ENCODE results near the gene FGF5. TPM values are rescaled to one million over a fixed set of nuclear protein-coding genes. Genes with fewer than 3 reads are reported as not detected.

Gene FGF5
- total RNA-seq, 1 donor from 2014 or later = 2.1 TPM

GRCh38 chr4:80306260-80306659 lies 39.8 kb downstream of the FGF5 start:
- H4K20me1 ChIP-seq (ENCODE audit: insufficient read depth, low read length) = no peaks in the 10 kb centered on the region
- no peak overlapping the region for H3K4me3 ChIP-seq (ENCODE audit: insufficient read depth, low read depth, low read length)
- H3K27me3 Mint-ChIP-seq (ENCODE audit: low read depth, unreplicated experiment) = no peaks in the 10 kb centered on the region
- peak overlapping the region; percentile 82 for H3K4me2 ChIP-seq (ENCODE audit: low read length)
- peaks cover 47% of the 10 kb centered on the region for H3K4me1 Mint-ChIP-seq (ENCODE audit: low read depth, unreplicated experiment)
- peak overlapping the region; percentile 94 for H3K27ac Mint-ChIP-seq (ENCODE audit: unreplicated experiment)
- FAIRE-seq (peak; percentile 72), DNase-seq (ENCODE audit: low read depth) (peak; percentile 69)
- H2AFZ ChIP-seq (ENCODE audit: low read depth, low read length) = no peak overlapping the region
- no peaks in the 10 kb centered on the region for H3K36me3 Mint-ChIP-seq (ENCODE audit: low read depth, unreplicated experiment)
- no peaks in the 10 kb centered on the region for H3K9me3 Mint-ChIP-seq (ENCODE audit: unreplicated experiment)
- TF ChIP-seq EZH2 (IDR thresholded peaks at IDR 0.05; ENCODE audit: insufficient read depth, low read length) (no peak), CTCF (IDR thresholded peaks at IDR 0.05; ENCODE audit: insufficient read depth, low read depth, low read length) (no peak)
- no peaks in the 10 kb centered on the region for H3K9me3 ChIP-seq (ENCODE audit: insufficient read depth, low read depth, low read length)
- H3K79me2 ChIP-seq (ENCODE audit: insufficient read depth, low read length) = no peaks in the 10 kb centered on the region
- H3K27me3 ChIP-seq (ENCODE audit: insufficient read depth, low read length) = no peaks in the 10 kb centered on the region
- H3K36me3 ChIP-seq (ENCODE audit: insufficient read depth, low read length) = no peaks in the 10 kb centered on the region
- peak overlapping the region; percentile 95 for H3K27ac ChIP-seq (ENCODE audit: low read depth, low read length)
- no peak overlapping the region for H3K4me3 Mint-ChIP-seq (ENCODE audit: unreplicated experiment)
- H3K4me1 ChIP-seq (ENCODE audit: insufficient read depth, low read length) = peaks cover 52% of the 10 kb centered on the region
- peak overlapping the region; percentile 76 for H3K9ac ChIP-seq (ENCODE audit: low read length)

- Histone ChIP-seq H3K36me3 (ENCODE audit: insufficient read depth, low read length) (no peaks in the 10 kb centered on the region), H3K79me2 (ENCODE audit: insufficient read depth, low read length) (no peaks in the 10 kb centered on the region), H2AFZ (ENCODE audit: low read depth, low read length) (no peak overlapping the region), H3K4me2 (ENCODE audit: low read length) (peak overlapping the region; percentile 82), H3K9me3 (ENCODE audit: insufficient read depth, low read depth, low read length) (no peaks in the 10 kb centered on the region), H3K27ac (ENCODE audit: low read depth, low read length) (peak overlapping the region; percentile 95), H3K4me1 (ENCODE audit: insufficient read depth, low read length) (peaks cover 52% of the 10 kb centered on the region), H3K9ac (ENCODE audit: low read length) (peak overlapping the region; percentile 76), H3K27me3 (ENCODE audit: insufficient read depth, low read length) (no peaks in the 10 kb centered on the region), H3K4me3 (ENCODE audit: insufficient read depth, low read depth, low read length) (peak overlapping the region; percentile 31), H4K20me1 (ENCODE audit: insufficient read depth, low read length) (no peaks in the 10 kb centered on the region)
- peak overlapping the region; percentile 94 for H3K27ac Mint-ChIP-seq (ENCODE audit: unreplicated experiment)
- peaks cover 47% of the 10 kb centered on the region for H3K4me1 Mint-ChIP-seq (ENCODE audit: low read depth, unreplicated experiment)
- TF ChIP-seq EZH2 (IDR thresholded peaks at IDR 0.05; ENCODE audit: insufficient read depth, low read length) = no peak
- TF ChIP-seq CTCF (IDR thresholded peaks at IDR 0.05; ENCODE audit: insufficient read depth, low read depth, low read length) = no peak
- H3K36me3 Mint-ChIP-seq (ENCODE audit: low read depth, unreplicated experiment) = no peaks in the 10 kb centered on the region
- no peak for FAIRE-seq
- H3K27me3 Mint-ChIP-seq (ENCODE audit: low read depth, unreplicated experiment) = no peaks in the 10 kb centered on the region
- DNase-seq (ENCODE audit: low read depth) = peak; percentile 85
- no peak overlapping the region for H3K4me3 Mint-ChIP-seq (ENCODE audit: unreplicated experiment)
- H3K9me3 Mint-ChIP-seq (ENCODE audit: unreplicated experiment) = no peaks in the 10 kb centered on the region
Observed at GRCh38 chr4:80307183-80307735, 40.8 kb downstream of the FGF5 start.

DNA sequence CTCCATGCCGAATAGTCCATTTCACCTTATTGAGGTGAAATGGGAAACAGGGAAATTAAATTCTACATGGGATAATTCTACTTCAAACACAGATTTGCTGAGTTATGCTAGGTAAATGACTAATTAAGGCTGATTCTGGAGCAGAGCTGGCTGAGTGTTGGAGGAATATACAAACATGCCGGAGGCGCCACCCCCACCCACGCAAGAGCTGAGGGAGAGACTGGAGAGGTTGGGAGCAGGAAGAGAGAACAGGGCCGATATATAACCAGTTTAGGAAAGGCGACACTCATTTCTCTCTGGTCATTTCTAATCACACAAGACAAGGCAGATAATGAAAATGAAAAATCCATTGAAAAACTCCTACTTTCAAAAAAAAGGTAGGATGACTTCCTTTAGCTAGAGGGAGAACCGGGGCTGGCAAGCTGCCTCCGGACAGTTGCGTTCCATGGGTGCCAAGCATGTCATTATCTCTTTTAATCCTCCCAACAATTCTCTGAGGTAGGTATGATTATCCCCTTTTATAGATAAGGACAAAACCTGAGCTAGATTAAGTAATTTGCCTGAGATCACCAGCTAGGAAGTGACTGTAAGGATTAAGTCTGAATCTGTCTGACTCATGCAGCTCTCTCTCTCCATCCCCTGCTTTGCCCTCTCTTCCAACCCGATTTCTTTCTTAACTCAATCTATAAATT lies 41.5 kb downstream of the FGF5 start:
- peak overlapping the region; percentile 1 for H2AFZ ChIP-seq (ENCODE audit: low read depth, low read length)
- no peaks in the 10 kb centered on the region for H4K20me1 ChIP-seq (ENCODE audit: insufficient read depth, low read length)
- peak overlapping the region; percentile 95 for H3K27ac ChIP-seq (ENCODE audit: low read depth, low read length)
- Mint-ChIP-seq H3K9me3 (ENCODE audit: unreplicated experiment) (no peaks in the 10 kb centered on the region), H3K27me3 (ENCODE audit: low read depth, unreplicated experiment) (no peaks in the 10 kb centered on the region), H3K27ac (ENCODE audit: unreplicated experiment) (peak overlapping the region; percentile 99), H3K4me3 (ENCODE audit: unreplicated experiment) (no peak overlapping the region), H3K36me3 (ENCODE audit: low read depth, unreplicated experiment) (no peaks in the 10 kb centered on the region), H3K4me1 (ENCODE audit: low read depth, unreplicated experiment) (peaks cover 47% of the 10 kb centered on the region)
- no peaks in the 10 kb centered on the region for H3K9me3 ChIP-seq (ENCODE audit: insufficient read depth, low read depth, low read length)
- H3K79me2 ChIP-seq (ENCODE audit: insufficient read depth, low read length) = no peaks in the 10 kb centered on the region
- H3K27me3 ChIP-seq (ENCODE audit: insufficient read depth, low read length) = no peaks in the 10 kb centered on the region
- FAIRE-seq (peak; percentile 65), DNase-seq (ENCODE audit: low read depth) (peak; percentile 82)
- H3K4me1 ChIP-seq (ENCODE audit: insufficient read depth, low read length) = peaks cover 52% of the 10 kb centered on the region
- no peaks in the 10 kb centered on the region for H3K36me3 ChIP-seq (ENCODE audit: insufficient read depth, low read length)
- H3K9ac ChIP-seq (ENCODE audit: low read length) = peak overlapping the region; percentile 76
- peak overlapping the region; percentile 82 for H3K4me2 ChIP-seq (ENCODE audit: low read length)
- TF ChIP-seq CTCF (IDR thresholded peaks at IDR 0.05; ENCODE audit: insufficient read depth, low read depth, low read length) (no peak), EZH2 (IDR thresholded peaks at IDR 0.05; ENCODE audit: insufficient read depth, low read length) (no peak)
- peak overlapping the region; percentile 31 for H3K4me3 ChIP-seq (ENCODE audit: insufficient read depth, low read depth, low read length)

All from astrocyte (in vitro differentiated cells and primary cell).